Muscle layer of duodenum (tissue), 2 donors: ENCODE results near the gene CBX4.

ENCODE experiments used
- H3K27ac ChIP-seq: one replicate; pipeline ENCODE4 v1.7.0; 2013; ENCODE audit warnings: mild to moderate bottlenecking, low read length
- H3K27me3 ChIP-seq: one replicate; pipeline ENCODE4 v1.7.0; 2013; ENCODE audit warnings: low read depth, mild to moderate bottlenecking, control low read depth, low read length
- H3K36me3 ChIP-seq, 2 donors: one replicate each; pipeline ENCODE4 v1.7.0; 2013; ENCODE audit warnings: low read length in 2 of 2, control low read depth in 1 of 2, mild to moderate bottlenecking in 1 of 2; ENCODE audit not compliant: insufficient read depth in 2 of 2, control insufficient read depth in 1 of 2
- H3K4me1 ChIP-seq, 2 donors: one replicate each; pipeline ENCODE4 v1.7.0; 2013; ENCODE audit warnings: low read length in 2 of 2, mild to moderate bottlenecking in 2 of 2, control low read depth in 1 of 2, moderate library complexity in 1 of 2; ENCODE audit not compliant: insufficient read depth in 2 of 2, control insufficient read depth in 1 of 2
- H3K4me3 ChIP-seq, 2 donors: one replicate each; pipeline ENCODE4 v1.7.0; 2013; ENCODE audit warnings: low read length in 2 of 2, low read depth in 1 of 2, mild to moderate bottlenecking in 1 of 2
- H3K9me3 ChIP-seq, 2 donors: one replicate each; pipeline ENCODE4 v1.7.0; 2013; ENCODE audit warnings: low read length in 2 of 2, control low read depth in 1 of 2, mild to moderate bottlenecking in 1 of 2; ENCODE audit not compliant: control insufficient read depth in 1 of 2
- donor health status: healthy.

CBX4 gene

DNA sequence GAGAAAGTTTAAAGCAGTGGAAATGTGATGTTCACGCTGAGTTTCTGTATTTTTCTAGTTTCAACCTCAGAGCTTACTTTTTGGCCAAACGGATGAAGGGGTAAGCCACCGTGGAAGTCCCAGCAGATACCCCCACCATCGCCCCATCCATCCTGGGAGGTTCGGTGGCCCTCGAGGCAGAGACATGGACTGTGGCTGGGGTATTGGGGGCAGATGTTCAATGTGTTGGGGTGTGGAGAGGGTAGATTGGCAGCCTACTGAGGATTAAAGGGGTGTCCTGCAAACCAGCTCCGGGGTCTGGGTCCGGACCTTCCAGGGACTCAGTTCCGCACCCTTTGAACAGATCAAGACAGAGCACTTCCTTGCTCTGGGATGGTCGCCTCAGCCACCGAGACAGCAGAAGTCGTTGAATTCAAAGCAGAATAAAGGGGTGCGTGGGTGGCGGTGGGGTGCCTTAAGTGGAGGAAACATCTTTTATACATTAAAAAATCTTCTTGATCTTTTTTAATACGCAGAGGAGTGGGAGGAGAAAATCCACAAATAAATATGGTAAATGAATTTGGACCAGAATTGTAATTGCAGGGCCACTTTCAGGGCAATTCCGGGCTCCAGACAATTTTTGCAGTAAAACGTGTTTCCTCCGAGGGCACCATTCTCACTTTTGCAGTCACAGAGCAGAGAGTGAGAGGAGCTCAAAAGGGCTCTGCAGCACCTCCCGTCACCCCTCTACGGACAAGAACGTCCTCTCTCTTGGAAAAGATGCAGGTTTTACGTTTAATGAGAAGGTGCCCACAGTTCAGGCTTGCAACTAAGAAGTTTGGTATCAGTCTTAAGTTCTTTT lies 34.2 kb downstream of the CBX4 start:
- peaks cover 0 to 24% of the 10 kb centered on the region in 2 donors for H3K4me1 ChIP-seq
- no peak overlapping the region for H3K4me3 ChIP-seq
- no peaks in the 10 kb centered on the region for H3K36me3 ChIP-seq
- peaks cover 93% of the 10 kb centered on the region for H3K27me3 ChIP-seq
- H3K27ac ChIP-seq: no peak overlapping the region
- H3K9me3 ChIP-seq: peaks cover 0 to 3% of the 10 kb centered on the region in 2 donors

- H3K27me3 ChIP-seq: peaks cover 99% of the 10 kb centered on the region
- H3K4me1 ChIP-seq: peaks cover 0 to 29% of the 10 kb centered on the region in 2 donors
- no peak overlapping the region for H3K4me3 ChIP-seq
- no peaks in the 10 kb centered on the region for H3K36me3 ChIP-seq
- H3K27ac ChIP-seq: no peak overlapping the region
- peaks cover 0 to 3% of the 10 kb centered on the region in 2 donors for H3K9me3 ChIP-seq
These were observed 35.0 kb downstream of the CBX4 start for GRCh38 chr17:79803997-79804855.

DNA sequence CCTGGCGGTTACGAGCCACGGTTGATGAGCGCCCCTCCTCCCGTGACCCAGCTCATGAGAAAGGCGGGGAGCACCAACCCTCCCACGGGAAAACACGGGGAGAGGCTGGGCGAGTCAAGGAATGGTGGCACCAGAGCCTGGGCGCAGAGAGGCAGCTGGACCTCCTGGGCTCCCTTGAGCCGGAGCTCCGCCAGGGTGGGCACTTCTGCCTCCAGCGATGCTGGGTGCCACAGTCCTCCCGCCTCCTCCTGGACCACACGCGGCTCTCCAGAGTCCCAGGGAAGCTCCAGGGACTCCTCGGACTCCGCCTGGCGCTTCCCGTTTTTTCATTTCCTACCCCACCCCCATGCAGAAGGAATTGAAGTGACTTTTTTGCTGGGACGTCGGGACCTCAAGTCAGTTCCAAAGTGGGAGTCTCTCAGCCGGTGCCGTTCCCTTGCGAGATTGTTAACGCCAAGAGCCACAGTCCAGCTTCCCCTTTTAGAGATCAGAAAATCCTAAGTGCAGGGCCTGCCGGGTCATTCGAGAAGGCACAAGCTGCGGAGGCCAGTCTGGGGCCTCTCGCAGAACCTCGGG lies 35.7 kb downstream of the CBX4 start:
- Histone ChIP-seq H3K36me3 (no peaks in the 10 kb centered on the region), H3K27me3 (peaks cover 99% of the 10 kb centered on the region), H3K4me3 (no peak overlapping the region), H3K9me3 (peaks cover 0 to 3% of the 10 kb centered on the region in 2 donors), H3K27ac (no peak overlapping the region), H3K4me1 (peaks cover 3 to 36% of the 10 kb centered on the region in 2 donors)

DNA sequence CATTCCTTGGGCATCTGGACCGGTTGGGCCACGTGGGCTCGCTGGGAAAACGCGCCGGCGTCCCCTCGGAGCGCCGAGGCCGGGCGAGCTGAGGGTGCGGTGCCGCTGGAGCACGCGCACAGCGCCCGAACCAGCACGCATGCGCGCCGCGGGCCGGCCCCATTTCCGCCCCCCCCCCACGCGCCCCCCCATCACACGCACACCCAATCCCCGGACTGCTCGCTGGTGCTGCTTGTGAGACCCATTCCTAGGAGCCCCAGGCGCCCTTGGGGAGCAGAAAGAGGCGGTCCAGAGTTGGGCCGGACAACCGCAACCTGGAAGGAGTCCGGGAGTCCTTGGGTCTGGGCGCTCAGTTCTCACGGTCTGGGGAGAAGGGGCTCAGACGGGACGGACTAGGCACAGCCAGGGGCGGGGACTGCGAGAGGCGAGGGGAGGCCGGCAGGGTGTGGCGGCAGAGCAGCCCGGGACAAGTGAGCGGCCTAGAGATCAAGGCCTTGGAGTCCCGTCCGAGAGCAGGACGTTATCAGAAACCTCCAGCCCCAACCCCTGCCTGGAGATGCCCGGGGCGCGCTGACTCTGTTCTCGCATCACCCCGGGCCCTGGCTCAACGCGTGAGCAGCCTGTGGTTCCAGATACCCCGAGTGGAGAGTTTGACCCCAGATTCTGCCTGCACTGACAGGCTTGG lies 36.4 kb downstream of the CBX4 start:
- Histone ChIP-seq H3K27me3 (peaks cover 96% of the 10 kb centered on the region), H3K4me1 (peaks cover 5 to 42% of the 10 kb centered on the region in 2 donors), H3K36me3 (no peaks in the 10 kb centered on the region), H3K4me3 (no peak overlapping the region), H3K27ac (no peak overlapping the region), H3K9me3 (peaks cover 0 to 3% of the 10 kb centered on the region in 2 donors)

GRCh38 chr17:79802039-79802735 lies 37.1 kb downstream of the CBX4 start:
- Histone ChIP-seq H3K4me3 (no peak overlapping the region), H3K4me1 (peaks cover 5 to 45% of the 10 kb centered on the region in 2 donors), H3K36me3 (no peaks in the 10 kb centered on the region), H3K27me3 (peaks cover 90% of the 10 kb centered on the region), H3K9me3 (peaks cover 0 to 3% of the 10 kb centered on the region in 2 donors), H3K27ac (no peak overlapping the region)

DNA sequence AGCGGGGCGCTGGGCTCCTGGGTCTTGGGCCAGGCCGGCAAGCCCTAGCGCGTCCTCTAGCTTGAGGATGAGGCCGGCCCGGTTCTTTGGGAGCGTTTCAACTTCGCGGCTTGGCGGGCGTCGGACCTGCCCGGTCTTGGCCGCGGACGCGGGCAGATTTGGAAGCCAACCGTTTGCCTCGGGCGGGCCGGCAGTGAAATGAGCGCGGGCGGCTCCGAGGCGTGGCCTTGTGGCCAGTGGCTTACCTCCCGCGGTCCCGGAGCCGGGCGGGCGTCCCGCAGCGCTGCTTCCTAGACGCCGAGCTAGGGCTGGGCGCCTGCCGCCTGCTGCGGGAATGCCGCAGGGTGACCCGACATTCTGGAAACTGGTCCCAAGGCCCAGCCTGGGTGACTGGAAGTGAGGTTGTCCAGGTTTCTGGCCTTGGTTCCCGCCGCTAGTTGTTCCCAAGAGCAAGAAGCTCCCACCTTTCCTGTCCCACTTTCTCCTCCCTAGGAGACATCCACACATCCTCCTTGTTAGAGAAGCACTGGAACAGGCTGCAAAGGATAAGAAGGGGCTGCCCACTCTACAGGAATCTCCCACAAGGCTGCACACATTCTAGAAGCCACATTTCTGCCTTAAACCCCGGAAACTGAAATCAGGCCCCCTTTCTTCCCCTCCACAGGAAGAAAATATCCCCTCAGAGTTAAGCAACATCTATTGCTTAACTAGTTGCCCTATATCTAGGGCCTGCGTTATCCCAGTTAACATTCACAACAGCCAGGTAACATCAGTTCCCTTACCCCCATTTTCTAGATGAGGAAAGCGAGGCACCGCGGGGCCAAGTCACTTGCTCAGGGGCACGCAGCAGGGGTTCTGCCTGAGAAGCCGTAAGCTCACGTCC lies 37.8 kb downstream of the CBX4 start:
- Histone ChIP-seq H3K27ac (no peak overlapping the region), H3K36me3 (no peaks in the 10 kb centered on the region), H3K9me3 (peaks cover 0 to 3% of the 10 kb centered on the region in 2 donors), H3K4me1 (peaks cover 5 to 49% of the 10 kb centered on the region in 2 donors), H3K4me3 (no peak overlapping the region), H3K27me3 (peaks cover 82% of the 10 kb centered on the region)

GRCh38 chr17:79800325-79801155 lies 38.7 kb downstream of the CBX4 start:
- Histone ChIP-seq H3K4me3 (no peak overlapping the region), H3K4me1 (peaks cover 5 to 54% of the 10 kb centered on the region in 2 donors)

GRCh38 chr17:79799538-79800324 lies 39.5 kb downstream of the CBX4 start:
- H3K27ac ChIP-seq: no peak overlapping the region
- H3K36me3 ChIP-seq: peaks cover 0 to 6% of the 10 kb centered on the region in 2 donors
- H3K4me1 ChIP-seq: peaks cover 5 to 54% of the 10 kb centered on the region in 2 donors
- peaks cover 65% of the 10 kb centered on the region for H3K27me3 ChIP-seq
- H3K4me3 ChIP-seq: no peak overlapping the region
- peaks cover 0 to 3% of the 10 kb centered on the region in 2 donors for H3K9me3 ChIP-seq

More at GRCh38 chr17:79800325-79801155, 38.7 kb downstream of the CBX4 start:
- Histone ChIP-seq H3K9me3 (peaks cover 0 to 3% of the 10 kb centered on the region in 2 donors), H3K36me3 (no peaks in the 10 kb centered on the region), H3K27ac (no peak overlapping the region), H3K27me3 (peaks cover 73% of the 10 kb centered on the region)

- Histone ChIP-seq H3K4me3 (no peak overlapping the region), H3K4me1 (peaks cover 5 to 54% of the 10 kb centered on the region in 2 donors), H3K27ac (no peak overlapping the region), H3K9me3 (peaks cover 0 to 3% of the 10 kb centered on the region in 2 donors), H3K36me3 (peaks cover 0 to 9% of the 10 kb centered on the region in 2 donors), H3K27me3 (peaks cover 59% of the 10 kb centered on the region)
These were observed 40.1 kb downstream of the CBX4 start for GRCh38 chr17:79799174-79799537.
